Suprapubic skin (tissue), 4 donors: ENCODE results near the gene NXNL1. TPM values are rescaled to one million over a fixed set of nuclear protein-coding genes. Genes with fewer than 3 reads are reported as not detected.

Experiments used
- DNase-seq, 2 donors: peaks; one replicate each; pipeline ENCODE4 v3.0.0-alpha.2; 2019; ENCODE audit warnings: low spot score in 2 of 2
- H3K27ac ChIP-seq: fragments of 200-600 bp; sonication (generic); one replicate; pipeline ENCODE4 v1.5.1; 2019
- H3K27me3 ChIP-seq: fragments of 200-600 bp; sonication (generic); one replicate; pipeline ENCODE4 v1.5.1; 2019
- H3K36me3 ChIP-seq: fragments of 200-600 bp; sonication (generic); one replicate; pipeline ENCODE4 v1.5.1; 2019
- H3K4me1 ChIP-seq: fragments of 200-600 bp; sonication (generic); one replicate; pipeline ENCODE4 v1.5.1; 2019
- H3K4me3 ChIP-seq: fragments of 200-600 bp; sonication (generic); one replicate; pipeline ENCODE4 v1.5.1; 2019; ENCODE audit warnings: mild to moderate bottlenecking
- H3K9me3 ChIP-seq: fragments of 200-600 bp; sonication (generic); one replicate; pipeline ENCODE4 v1.5.1; 2019
- EP300 ChIP-seq: sonication (generic); formaldehyde crosslinking; IDR thresholded peaks from one replicate; pipeline ENCODE4 v1.6.1; 2017; ENCODE audit warnings: antibody characterized with exemption
- POLR2A ChIP-seq, 2 donors: fragments of 450-650 bp; IDR thresholded peaks; one replicate each; pipeline ENCODE4 v1.6.1; 2017; ENCODE audit warnings: antibody characterized with exemption in 2 of 2, mild to moderate bottlenecking in 2 of 2, moderate library complexity in 2 of 2
- POLR2AphosphoS5 ChIP-seq, 3 donors: sonication (generic); formaldehyde crosslinking; IDR thresholded peaks; one replicate each; pipeline ENCODE4 v1.6.1; 2017; ENCODE audit warnings: antibody characterized with exemption in 3 of 3
- WGBS: methylation state at CpG from one replicate; pipeline ENCODE4 v1.1.5; 2018; 5-methylcytosine and 5-hydroxymethylcytosine counted together
- total RNA-seq, 4 donors: library from RNA; depleted of rRNA; stranded (reverse); fragments of >200 nt; gene quantifications; one replicate each; pipeline ENCODE4 v1.1.0, GENCODE V29; 2016
- TF ChIP-seq, protein P1 (sequence below), 2 donors: fragments of 200-600 bp in 1 of 2; fragments of 450-650 bp in 1 of 2; sonication (generic) in 1 of 2; IDR thresholded peaks; one replicate each; pipeline ENCODE4 v1.5.1; 2016 to 2019; ENCODE audit warnings: antibody characterized with exemption in 2 of 2, mild to moderate bottlenecking in 1 of 2, moderate library complexity in 1 of 2

The NXNL1 gene
- total RNA-seq, 4 donors from 2014 or later, result not detected

DNA sequence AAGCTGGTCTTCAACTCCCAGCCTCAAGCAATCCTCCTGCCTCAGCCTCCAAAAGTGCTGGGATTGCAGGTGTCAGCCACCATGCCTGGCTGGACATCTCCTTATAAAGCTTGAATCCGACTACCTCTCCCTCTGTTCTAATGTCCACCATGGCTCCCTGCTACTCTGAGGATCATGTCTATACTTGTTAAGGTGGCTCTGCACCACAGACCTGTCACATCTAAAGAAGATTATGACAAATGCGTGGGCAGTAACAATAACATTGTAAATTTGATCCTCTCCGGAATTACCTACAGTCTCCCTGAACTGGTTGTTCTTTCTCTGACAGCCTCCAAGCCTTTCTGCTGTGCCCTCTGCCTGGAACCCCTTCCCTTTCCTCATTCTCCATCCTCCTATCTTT, 1.8 kb downstream of the NXNL1 start:
- 63% methylated on average over 3 of the region's 3 CpGs for WGBS
- Histone ChIP-seq H3K27ac (no peak overlapping the region), H3K4me3 (no peak overlapping the region), H3K27me3 (peaks cover 58% of the 10 kb centered on the region), H3K4me1 (peaks cover 15% of the 10 kb centered on the region), H3K36me3 (no peaks in the 10 kb centered on the region), H3K9me3 (no peaks in the 10 kb centered on the region)
- DNase-seq, result no peak
- TF ChIP-seq POLR2A (IDR thresholded peaks at IDR 0.05), result no peak
- no peak for TF ChIP-seq POLR2AphosphoS5 (IDR thresholded peaks at IDR 0.05)
- TF ChIP-seq, protein P1, sequence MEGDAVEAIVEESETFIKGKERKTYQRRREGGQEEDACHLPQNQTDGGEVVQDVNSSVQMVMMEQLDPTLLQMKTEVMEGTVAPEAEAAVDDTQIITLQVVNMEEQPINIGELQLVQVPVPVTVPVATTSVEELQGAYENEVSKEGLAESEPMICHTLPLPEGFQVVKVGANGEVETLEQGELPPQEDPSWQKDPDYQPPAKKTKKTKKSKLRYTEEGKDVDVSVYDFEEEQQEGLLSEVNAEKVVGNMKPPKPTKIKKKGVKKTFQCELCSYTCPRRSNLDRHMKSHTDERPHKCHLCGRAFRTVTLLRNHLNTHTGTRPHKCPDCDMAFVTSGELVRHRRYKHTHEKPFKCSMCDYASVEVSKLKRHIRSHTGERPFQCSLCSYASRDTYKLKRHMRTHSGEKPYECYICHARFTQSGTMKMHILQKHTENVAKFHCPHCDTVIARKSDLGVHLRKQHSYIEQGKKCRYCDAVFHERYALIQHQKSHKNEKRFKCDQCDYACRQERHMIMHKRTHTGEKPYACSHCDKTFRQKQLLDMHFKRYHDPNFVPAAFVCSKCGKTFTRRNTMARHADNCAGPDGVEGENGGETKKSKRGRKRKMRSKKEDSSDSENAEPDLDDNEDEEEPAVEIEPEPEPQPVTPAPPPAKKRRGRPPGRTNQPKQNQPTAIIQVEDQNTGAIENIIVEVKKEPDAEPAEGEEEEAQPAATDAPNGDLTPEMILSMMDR (IDR thresholded peaks at IDR 0.05), result no peak
- no peak for TF ChIP-seq EP300

DNA sequence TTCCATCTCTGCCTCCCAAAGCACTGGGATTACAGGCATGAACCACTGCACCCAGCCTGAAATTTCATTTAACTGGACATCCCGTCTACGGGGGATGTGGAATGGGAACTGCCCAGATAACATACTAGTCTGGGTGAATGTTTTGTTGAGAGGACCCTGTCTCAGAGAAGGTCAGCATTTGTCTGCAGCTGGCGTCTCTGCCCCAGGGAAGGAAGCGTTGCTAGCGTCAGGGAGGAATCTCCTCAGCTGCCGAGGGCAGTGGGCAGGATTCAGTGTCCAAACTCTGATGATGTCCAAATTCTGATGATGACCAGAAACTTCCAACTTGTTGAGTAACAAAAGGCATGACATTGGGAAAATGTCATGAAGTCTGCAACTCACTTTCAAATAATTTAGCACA, 3.1 kb downstream of the NXNL1 start:
- Histone ChIP-seq H3K9me3 (no peaks in the 10 kb centered on the region), H3K27ac (no peak overlapping the region), H3K36me3 (no peaks in the 10 kb centered on the region), H3K4me3 (no peak overlapping the region), H3K27me3 (peaks cover 63% of the 10 kb centered on the region), H3K4me1 (peaks cover 15% of the 10 kb centered on the region)
- DNase-seq, result no peak
- TF ChIP-seq, protein P1 (IDR thresholded peaks at IDR 0.05), result no peak
- TF ChIP-seq EP300, result no peak
- TF ChIP-seq POLR2AphosphoS5 (IDR thresholded peaks at IDR 0.05), result no peak
- no peak for TF ChIP-seq POLR2A (IDR thresholded peaks at IDR 0.05)
- 47% methylated on average over 5 of the region's 6 CpGs for WGBS

DNA sequence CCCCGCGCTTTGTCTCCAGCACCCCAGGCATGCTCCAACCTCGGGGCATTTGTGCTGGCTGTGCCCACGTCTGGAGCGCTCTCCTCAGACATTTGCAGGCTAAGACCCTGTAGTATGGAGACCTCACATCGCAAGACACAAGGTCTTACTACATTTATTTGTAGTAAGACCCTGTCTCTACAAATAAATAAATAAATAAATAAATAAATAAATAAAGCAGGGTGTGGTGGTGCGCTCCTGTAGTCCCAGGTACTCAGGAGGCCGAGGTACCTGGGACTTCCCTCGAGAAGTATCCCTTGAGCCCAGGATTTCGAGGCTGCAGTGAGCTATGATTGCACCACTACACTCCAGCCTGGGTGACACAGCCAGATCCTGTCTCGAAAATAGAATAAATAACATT, 4.6 kb downstream of the NXNL1 start:
- Histone ChIP-seq H3K4me1 (peaks cover 15% of the 10 kb centered on the region), H3K27me3 (peaks cover 62% of the 10 kb centered on the region), H3K4me3 (no peak overlapping the region), H3K9me3 (no peaks in the 10 kb centered on the region), H3K27ac (no peak overlapping the region), H3K36me3 (no peaks in the 10 kb centered on the region)
- DNase-seq, result no peak
- TF ChIP-seq POLR2A (IDR thresholded peaks at IDR 0.05) (no peak), POLR2AphosphoS5 (IDR thresholded peaks at IDR 0.05) (no peak), EP300 (no peak)
- TF ChIP-seq, protein P1 (IDR thresholded peaks at IDR 0.05), result no peak
- 74% methylated on average over 11 of the region's 11 CpGs for WGBS

DNA sequence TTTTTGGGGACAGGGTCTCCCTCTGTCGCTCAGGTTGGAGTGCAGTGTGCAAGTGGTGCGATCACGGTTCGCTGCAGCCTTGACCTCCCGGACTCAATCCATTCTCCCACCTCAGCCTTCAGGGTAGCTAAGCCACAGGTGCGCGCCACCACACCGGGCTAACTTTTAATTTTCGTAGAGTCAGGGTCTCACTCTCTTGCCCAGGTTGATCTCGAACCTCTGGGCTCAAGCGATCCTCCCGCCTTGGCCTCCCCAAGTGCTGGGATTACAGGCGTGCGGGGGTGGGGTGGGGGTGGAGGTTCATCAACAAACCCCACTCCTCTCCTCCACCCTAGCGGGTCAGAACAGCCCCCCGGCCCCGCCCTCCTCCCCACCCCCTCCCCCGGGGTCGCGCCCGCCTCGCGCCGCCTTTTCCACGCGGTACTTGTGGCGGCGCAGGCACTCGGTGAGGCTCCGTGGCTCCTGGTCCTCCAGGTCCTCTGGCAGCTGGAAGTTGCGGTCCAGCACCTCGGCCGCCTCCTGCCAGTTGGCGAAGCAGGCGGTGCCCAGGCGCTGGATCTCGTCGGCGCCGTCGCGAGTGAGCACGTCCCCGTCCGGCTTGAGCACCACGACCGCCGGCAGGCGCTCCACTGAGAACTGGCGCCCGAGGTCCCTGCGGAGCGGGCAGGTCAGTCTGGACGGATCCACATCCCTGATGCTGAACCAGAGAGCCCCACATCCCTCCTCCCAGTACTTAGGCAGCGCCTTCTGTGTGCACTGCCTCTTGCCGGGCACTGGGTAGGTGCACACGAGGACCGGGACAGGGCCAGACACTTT, 5.2 kb downstream of the NXNL1 start:
- TF ChIP-seq EP300 (no peak), POLR2A (IDR thresholded peaks at IDR 0.05) (no peak), POLR2AphosphoS5 (IDR thresholded peaks at IDR 0.05) (no peak)
- TF ChIP-seq, protein P1 (IDR thresholded peaks at IDR 0.05), result no peak
- Histone ChIP-seq H3K36me3 (no peaks in the 10 kb centered on the region), H3K9me3 (no peaks in the 10 kb centered on the region), H3K4me1 (peaks cover 15% of the 10 kb centered on the region), H3K27me3 (peaks cover 56% of the 10 kb centered on the region), H3K4me3 (no peak overlapping the region), H3K27ac (no peak overlapping the region)
- no peak for DNase-seq
- WGBS, result 23% methylated on average over 8 of the region's 58 CpGs

DNA sequence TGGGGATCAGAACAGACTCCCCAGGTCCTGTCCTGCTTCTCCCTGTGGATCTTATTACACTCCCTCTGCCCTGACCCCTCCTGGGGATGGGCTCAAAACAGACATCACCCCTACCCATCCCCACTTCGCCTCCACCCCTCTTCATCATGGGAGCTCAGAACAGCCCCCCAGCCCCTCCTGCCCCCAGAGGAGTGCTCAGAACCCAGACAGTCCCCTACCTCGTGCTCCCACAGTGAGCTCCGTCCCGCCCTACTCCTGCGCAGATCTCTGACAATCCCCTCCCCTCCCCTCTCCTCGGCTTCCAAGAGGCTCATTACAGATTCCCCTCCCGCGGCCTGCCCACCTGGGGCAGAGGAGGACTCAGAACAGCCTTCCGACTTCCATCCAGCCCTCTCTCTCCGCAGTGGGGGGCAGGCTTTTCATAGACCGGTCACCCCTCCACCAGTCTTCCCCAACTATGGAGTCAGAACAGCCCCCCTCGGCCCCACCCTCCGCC, 6.1 kb downstream of the NXNL1 start:
- H3K9me3 ChIP-seq, result no peaks in the 10 kb centered on the region
- no peak for DNase-seq
- no peak overlapping the region for H3K4me3 ChIP-seq
- H3K36me3 ChIP-seq, result no peaks in the 10 kb centered on the region
- TF ChIP-seq EP300 (no peak), POLR2AphosphoS5 (IDR thresholded peaks at IDR 0.05) (no peak), POLR2A (IDR thresholded peaks at IDR 0.05) (no peak)
- TF ChIP-seq, protein P1 (IDR thresholded peaks at IDR 0.05), result no peak
- H3K4me1 ChIP-seq, result peaks cover 17% of the 10 kb centered on the region
- 11% methylated on average over 12 of the region's 13 CpGs for WGBS
- H3K27me3 ChIP-seq, result peaks cover 51% of the 10 kb centered on the region
- no peak overlapping the region for H3K27ac ChIP-seq
